Frontal cortex (tissue), 4 donors: Measurements from ENCODE around the gene RPL32. TPM values are rescaled to one million over a fixed set of nuclear protein-coding genes. Genes with fewer than 3 reads are reported as not detected.
"Not testable (repeated sequence)": the region's sequence is repeated elsewhere in the genome, so short reads cannot be mapped to it uniquely, and the experiment has no call there.

Experiments used
- DNase-seq, 2 donors: peaks; one replicate each; pipeline ENCODE4 v3.0.0; 2012; ENCODE audit warnings: low spot score in 2 of 2
- FAIRE-seq: peaks from 2 replicates; lab custom pipeline; 2012; peaks lifted over from hg19 to GRCh38; lab: Jason Lieb, UNC
- total RNA-seq: library from RNA; depleted of rRNA; stranded (reverse); fragments of >200 nt; gene quantifications from one replicate; pipeline ENCODE4 v1.2.3, GENCODE V29; 2014
- donor health status: control.
- donor health status: control.
- donor health status: control.

The RPL32 gene
- total RNA-seq, 1 donor from 2014 or later = 967 TPM

DNA sequence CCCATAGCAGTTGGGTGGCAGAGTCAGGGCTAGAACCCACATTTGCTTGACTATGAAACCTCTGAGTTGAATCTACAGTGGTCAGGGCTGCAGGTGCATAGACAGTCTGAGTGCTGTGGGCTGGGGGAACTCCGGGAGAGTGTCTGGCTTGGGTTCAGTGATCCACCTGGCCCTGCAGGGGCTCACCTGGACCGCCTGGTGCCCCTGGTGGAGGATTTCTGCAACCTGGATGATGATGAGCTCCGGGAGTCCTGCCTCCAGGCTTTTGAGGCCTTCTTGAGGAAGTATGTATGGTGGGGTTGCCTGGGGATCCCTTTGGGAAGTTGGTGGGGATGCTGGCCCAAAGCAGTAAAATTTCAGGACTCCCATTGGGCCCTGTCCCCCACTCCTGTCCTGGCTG, 28.6 kb downstream of the RPL32 start:
- no peak for FAIRE-seq
- no peak for DNase-seq

DNA sequence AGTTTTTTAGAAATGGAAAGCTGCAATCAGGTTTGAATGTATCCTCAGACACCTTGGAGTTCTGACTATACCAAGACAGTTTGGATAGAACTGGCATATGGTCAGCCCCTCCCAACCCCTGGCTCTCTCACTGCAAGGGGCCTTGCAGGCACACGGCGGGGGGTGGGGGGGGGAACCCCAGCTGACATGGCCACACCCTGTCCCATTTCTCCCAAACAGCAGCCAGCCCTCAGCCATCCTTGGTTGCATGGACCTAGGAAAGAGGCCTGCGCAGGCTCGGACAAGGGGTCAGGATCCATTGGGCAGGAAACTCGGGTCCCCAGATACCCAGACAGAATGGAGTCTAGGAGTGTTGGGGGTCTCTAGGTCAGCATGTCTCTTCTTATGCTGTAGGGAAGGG, 30.4 kb downstream of the RPL32 start:
- DNase-seq (no peak), FAIRE-seq (no peak)

DNA sequence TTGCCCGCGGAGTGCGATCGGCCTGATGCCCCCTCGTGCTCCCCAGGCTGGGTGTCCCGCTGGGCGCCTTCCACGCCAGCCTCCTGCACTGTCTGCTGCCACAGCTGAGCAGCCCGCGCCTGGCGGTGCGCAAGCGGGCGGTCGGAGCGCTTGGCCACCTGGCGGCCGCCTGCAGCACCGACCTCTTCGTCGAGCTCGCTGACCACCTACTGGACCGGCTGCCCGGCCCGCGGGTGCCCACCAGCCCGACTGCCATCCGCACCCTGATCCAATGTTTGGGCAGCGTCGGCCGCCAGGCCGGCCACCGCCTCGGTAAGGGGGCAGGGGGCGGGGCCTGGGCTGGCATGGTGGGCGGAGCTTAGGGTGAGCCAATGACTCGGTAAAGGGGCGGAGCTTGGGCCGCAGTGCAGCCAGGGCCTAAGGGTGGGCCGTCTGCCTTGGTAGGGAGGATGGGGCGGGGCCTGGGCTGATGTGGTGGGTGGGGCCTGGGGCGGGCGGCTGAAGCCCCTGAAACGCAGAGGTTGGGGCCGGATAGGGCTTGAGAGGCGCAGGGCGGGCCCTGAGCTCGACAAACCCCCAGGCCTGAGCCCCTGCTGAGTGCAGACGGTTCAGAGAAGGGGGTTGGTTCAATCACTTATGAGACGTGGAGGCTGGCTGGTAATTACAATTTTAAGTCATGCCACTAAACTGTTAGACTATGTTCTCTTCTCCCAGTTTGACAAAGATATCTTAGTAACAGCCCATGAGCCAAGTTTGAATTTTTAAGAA, 31.2 kb downstream of the RPL32 start:
- FAIRE-seq = no peak
- peak; percentile 92 to 99 for DNase-seq

DNA sequence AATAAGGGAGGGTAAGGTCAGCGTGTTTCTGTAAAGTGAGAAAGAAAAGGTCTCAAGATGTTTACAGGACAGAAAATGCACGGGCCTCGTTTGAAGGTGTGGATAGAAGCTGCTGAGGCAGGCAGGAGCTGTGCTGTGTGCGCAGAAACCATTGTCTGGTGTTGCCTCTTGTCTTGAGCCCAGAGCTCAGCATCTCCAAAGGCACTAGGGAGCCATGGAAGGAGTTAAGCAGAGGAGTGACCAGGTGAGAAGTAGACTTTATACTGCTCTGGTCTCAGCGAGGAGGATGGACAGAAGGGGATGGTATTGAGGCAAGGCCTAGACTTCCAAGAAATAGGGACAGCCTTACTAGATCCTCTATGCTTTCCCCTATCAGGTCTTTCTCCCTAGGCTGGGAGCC, 31.9 kb downstream of the RPL32 start:
- DNase-seq (no peak), FAIRE-seq (no peak)

DNA sequence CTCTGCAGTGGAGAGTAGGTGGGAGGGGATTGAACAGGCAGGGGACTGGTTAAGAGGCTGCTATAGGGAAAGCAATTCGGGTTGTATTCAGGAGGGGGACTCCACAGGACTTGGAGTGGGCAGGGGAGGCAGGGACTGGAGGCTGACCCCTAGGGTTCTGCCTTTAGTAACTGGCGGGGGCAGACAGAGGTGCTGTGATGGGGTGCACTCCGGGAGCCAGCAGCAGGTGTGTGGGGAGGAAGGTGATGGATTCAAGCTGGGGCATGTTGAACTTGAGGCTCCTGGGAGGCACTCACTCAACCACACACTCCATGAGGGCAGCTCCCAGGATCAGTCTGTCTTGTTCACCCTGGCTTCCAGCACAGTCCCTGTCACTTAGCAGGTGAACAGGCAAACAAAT, 32.4 kb downstream of the RPL32 start:
- no peak for FAIRE-seq
- DNase-seq = no peak

DNA sequence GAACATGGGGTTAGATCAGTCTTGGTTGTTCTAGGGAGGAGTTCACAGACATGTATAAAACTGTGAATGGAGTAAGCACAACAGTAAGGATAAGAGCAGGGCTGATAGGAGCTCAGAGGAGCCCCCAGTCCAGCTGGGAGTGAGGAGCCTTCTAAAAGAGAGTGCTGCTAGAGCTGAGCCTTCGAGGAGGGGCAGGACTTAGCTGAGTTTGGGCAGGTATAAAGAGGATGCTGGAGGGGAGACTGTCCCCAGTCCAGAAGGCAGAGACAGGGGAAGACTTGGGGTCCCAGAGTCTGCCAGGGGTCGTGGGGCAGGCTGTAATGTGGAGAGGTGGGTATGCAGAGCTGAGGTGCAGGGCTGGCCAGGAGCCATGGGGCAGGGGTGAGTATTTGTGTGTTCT, 32.8 kb downstream of the RPL32 start:
- no peak for FAIRE-seq
- no peak for DNase-seq

DNA sequence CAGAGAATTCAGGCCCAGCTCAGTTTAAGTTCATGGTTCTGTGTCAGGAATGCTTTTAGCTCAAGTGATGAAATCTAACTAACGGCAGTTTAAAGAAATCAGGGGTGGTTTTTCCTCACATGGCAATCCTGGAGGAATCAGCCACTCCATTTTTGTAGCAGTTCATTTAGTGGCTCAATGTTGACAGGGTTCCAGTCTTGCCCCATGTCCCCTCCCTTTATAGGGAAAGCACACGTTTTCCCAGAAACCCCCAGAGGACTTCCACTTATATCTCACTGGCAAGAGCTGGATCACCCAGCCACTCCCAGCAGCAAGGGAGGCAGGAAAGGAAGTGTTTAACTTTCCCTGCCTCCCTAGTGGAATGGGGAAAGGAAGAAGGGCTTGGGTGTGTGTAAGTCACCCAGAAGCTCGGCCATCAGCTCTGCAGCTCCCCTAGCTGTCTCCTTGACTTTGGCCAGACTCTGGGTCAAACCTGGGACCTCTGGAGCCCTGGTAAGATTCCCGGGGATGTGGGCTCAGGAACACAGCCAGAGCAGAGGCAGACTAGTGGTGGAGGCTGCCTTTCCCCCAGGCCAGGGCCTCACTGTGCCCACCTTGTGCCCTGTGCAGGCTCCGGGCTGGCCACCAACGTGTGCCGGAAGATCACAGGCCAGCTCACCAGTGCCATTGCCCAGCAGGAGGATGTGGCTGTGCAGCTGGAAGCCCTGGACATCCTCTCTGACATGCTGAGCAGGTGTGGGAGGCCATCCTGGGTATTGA, 33.6 kb downstream of the RPL32 start:
- DNase-seq = no peak
- FAIRE-seq = no peak

DNA sequence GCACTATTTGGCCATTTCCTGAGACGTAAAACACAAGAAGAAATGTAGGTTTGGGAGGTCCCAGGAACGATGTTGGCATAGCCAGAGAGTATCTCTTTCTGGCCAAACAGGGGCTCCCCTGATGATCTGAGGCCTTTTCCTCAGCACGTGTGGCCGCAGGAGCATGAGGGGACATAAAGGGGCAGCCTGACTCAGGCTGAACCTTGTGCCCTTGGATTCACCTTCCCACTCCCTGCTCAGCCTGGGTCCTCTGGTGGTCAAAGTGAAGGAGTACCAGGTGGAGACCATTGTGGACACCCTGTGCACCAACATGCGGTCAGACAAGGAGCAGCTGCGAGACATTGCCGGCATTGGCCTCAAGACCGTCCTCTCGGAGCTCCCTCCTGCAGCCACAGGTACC, 34.3 kb downstream of the RPL32 start:
- FAIRE-seq (no peak), DNase-seq (no peak)

DNA sequence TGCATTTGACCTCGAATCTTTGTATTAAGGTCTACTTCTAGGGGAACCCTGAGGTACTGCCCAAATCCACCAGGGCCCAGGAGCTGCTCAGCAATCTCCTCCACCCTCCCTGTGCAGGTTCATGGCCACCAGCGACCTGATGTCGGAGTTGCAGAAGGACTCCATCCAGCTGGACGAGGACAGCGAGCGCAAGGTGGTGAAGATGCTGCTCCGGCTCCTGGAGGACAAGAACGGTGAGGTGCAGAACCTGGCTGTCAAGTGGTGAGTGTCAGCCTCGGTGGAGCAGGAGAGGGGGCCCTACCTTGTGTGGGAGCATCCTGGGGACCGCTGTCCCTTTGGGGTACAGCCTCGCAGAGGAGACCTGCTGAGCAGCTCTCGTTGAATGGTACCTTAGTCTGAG, 38.0 kb downstream of the RPL32 start:
- no peak for DNase-seq
- no peak for FAIRE-seq

DNA sequence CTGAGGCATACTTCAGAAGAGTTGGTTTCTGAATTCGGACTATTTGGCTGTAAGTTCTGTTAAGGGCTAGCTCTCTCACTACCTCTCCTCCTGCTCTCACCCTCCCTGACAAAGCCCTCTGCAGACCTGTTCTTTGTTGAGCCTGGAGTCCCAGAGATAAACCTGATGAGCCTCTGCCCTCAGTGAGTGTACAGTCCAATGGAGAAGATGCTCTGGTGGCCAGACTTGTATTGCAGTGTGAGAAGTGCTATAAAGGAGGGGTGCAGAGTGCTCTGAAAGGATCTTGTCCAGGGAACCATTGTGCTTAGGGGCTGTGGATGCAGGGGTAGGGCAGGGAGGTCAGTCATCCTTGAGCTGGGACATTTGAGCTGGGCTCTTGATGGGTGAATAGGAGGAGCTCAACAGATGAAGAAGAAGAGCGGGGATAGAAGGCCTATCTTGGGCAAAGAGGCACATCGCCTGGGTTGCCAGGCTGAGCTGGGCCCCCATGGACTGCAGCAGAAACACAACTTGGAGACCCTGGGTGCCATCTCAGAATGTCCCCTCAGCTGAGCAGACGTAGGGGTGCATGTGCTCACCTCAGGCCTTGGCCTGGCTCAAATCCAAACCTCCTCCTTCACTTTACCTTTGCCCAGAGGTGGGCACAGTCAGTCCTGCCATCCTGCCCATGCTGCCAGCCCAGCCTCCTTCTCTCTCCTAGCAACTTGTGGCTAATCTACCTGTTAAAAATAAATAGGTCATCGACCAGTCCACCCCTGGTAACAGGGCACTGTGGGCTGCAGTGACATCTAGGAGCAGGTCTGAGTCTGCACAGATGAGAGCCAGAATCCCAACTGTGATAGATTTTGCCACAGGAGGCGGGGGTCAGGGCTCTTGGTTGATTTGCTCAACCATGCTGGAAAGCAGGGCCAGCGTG, 41.6 kb downstream of the RPL32 start:
- no peak for DNase-seq
- no peak for FAIRE-seq

DNA sequence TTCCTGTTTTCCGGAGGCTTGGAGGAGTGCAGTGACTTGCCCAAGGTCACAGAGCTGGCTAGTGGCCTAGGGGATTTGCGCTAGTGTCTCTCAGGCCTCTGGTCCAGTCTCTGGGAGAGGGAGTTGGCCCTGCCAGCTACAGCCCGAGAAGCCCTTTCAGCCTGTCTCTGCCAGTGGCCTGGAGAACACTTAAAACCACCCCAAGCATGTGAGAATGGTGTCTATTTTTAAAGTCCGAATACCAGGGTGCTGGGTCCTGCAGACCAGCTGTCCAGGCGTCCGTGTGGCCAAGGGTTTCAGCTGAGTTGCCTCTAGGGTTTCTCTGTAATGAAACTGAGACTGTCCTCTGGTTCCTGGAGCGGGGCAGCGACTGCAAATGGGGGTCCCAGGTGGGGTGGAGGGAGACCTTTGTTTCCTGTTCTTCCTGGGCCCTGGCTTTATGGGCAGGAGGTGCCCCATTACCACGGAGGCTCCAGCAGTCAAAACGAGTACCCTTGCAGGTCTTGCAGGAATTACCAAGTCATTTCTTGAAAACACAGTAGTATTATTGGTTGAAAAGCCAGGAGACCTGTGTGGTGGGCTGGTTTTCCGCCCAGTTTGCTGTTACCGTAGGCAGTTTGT, 42.7 kb downstream of the RPL32 start:
- DNase-seq (no peak), FAIRE-seq (no peak)

DNA sequence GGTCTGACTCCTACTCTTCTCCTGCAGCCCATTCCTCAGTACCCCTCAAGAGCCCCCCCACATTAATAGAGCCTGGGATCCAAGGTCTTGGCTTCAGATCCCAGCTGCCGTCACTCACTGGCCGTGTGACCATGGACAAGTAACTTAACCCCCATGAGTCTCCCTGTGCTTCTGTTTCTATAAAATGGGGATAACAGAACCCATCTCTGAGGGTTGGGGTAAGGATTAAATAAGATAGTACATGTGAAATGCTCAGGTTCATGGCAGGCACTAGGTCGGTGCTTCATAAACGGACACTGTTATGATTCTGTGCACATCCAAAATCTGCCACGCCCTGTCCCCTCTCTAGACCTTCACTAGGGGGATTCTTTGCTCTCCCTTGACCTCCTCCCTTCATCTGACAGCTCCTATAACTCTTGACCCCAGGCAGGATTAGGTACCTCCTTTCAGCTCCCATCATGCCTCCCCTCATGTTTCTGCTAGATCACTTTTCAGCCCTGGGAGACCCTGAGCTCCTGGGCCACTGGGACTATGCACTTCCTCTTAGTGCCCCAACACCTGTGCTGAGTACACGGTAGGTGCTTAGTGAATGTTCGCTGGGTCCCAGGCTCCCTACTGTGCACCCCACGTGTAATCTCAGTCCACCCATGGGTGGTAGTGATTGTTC, 43.3 kb downstream of the RPL32 start:
- FAIRE-seq = no peak
- DNase-seq = no peak

DNA sequence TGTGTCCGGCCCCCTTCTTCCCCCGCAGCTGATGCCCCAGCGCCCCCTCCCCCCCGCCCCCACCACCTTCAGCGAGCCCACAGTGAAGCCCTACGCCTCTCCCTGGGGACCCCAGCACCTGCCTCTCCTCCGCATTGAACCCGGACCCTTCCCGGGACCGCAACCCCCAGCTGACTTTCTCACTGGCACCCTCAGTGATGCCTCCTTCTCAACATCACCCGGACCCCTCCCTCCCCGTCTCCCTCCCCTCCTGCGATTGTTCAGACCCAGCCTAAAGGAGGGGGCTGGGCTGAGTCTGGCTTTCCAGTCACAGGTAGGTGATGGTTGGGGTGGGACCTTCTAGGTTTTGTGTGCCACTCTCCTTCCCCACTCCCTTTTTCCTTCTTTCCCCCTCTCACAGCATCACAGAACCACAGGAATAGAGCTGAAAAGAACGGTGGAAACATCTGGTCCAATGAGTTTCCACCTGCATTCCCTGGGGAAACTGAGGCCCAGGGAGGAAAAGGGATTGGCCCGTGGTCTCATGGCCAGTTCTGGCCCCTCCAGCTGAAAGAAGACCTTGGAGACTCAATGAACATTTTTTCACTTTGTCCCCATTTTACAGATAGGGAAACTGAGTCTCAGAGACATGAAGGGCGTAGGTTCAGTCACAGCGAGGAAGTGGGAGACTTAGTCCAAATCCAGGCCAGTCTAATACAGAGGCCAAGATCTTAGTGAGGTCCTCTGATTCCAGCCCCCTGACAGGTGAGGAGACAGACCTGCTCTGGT, 44.1 kb downstream of the RPL32 start:
- DNase-seq (no peak), FAIRE-seq (no peak)

DNA sequence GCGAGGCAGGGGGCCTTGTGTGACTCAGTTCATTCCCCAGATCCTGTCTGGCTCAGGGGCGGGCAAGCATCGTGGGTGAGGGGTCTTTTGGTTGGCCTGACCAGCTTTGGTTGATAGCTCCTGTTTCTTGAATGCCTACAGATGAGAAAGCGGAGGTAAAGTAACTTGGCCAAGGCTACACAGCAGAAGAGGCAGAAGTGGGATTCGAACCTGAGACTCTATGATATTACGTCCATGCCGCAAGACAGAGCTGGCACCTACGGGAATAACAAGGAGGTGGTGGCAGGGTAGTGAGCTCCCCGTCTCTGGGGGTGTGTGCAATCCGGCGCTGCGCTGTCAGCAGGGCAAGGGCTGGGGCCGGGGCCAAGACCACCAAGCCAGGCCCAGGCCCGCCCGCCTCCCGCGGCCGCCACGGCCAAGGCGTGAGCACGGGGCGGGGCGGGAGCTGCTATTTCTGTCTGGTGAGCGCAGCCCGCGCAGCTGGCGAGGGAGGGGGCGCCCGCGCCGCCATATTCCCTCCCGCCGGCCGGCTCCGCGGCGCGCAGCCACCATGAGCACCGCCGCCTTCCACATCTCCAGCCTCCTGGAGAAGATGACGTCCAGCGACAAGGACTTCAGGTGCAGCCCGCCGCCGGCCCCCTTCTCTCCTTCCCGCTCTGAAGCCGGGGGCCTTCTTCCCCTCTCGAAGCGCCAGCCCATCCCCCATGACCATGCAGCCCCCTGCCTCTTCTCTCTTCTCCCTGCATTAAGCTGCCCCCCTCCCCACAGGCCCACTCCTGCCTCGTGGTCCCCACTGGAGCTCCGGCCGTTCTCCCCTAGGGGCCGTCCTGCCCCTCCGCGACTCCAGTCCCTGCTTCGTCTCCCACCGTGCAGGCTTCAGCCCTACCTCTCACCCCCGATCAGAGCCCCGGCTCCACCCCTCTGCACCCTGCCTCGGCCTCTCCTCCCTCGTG, 44.9 kb downstream of the RPL32 start, which contains the start of gene CAND2:
TSS of gene CAND2 (plus strand) at position 510 of the 953 bp plus-strand sequence. CDS start at position 551, 41 bp downstream.
- FAIRE-seq = no peak
- DNase-seq = peak; percentile 64 to 69

DNA sequence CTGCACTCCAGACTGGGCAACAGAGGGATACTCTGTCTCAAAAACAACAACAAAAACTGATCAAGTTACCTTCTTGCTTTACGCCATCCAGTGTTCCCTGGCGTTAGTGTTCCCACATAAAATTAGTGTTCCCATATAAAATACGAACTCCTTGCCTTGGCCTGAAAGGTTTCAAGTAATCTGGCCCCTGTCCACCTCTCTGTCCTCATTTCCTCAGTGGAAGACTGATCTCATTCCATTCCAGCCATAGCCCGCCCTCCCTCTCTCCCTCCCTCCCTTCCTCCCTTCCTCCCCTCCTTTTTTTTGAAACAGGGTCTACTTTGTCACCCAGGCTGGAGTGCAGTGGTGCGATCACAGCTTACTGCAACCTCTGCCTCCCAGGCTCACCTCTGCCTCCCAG, 47.7 kb downstream of the RPL32 start:
- DNase-seq = no peak
- FAIRE-seq = no peak

DNA sequence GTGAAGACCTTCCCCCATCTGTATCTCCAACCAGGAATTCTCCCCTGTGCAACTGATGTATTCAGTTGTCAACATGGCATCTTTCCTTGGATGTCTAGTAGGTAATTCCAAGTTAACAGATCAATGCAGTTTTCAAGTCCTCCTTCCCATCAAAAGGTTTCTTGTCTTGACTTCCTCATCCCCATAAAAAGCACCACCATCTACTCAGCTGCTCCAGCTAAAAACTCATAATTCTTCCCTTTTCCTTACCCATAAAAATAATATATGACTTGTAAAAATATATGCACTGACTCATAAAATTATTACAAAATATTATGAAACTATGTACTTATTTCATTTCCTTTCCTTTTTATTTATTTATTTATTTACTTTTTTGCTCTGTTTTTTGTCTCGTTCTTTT, 49.9 kb downstream of the RPL32 start:
- no peak for FAIRE-seq

DNA sequence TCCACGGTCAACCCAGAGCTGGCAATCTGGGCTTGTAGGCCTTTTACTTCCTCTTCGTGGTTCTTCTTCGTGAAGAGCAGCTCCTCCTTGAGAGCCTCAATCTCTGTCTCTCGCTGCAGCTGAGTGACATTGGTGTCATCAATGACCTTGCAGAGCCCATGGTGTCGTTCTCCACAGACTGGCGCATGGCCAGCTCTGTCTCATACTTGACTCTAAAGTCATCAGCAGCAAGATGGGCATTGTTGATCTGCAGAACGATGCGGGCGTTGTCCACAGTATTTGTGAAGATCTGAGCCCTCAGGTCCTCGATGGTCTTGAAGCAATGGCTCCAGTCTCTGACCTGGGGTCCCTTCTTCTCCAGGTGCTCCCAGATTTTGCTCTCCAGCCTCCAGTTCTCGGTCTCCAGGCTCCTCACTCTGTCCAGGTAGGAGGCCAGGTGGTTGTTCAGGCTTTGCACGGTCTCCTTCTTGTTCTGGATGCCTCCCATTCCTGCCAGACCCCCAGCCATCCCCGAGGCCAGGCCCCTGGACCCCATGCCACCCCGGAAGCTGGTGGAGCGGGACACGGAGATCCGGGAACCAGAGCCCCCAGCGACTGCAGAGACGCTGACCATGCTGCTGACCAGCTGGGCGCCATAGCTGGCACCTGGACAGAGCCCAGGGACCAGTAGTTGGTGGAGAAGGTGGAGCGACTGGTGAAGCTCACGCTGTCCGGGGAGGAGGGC, 53.2 kb downstream of the RPL32 start:
- FAIRE-seq = not testable (repeated sequence)

More for the DNA sequence above, 49.9 kb downstream of the RPL32 start:
- DNase-seq = no peak

More for the DNA sequence above, 53.2 kb downstream of the RPL32 start:
- not testable (repeated sequence) for DNase-seq
